Retinal pigment epithelial cell (primary cell): ENCODE data around the gene LCOR.
"Not testable (repeated sequence)": the region's sequence is repeated elsewhere in the genome, so short reads cannot be mapped to it uniquely, and the experiment has no call there.

Source experiments
- DNase-seq: peaks from one replicate; pipeline ENCODE4 v3.0.0-alpha.2; 2010; ENCODE audit warnings: low read depth
- H3K4me3 ChIP-seq: 2 replicates; pipeline ENCODE4 v1.5.1; 2011; ENCODE audit warnings: mild to moderate bottlenecking, low read length, control low read depth, moderate library complexity
- CTCF ChIP-seq: conservative IDR thresholded peaks from 2 replicates; pipeline ENCODE4 v1.5.1; 2011; ENCODE audit warnings: low read depth, low read length, control low read depth, inconsistent platforms

Gene LCOR

DNA sequence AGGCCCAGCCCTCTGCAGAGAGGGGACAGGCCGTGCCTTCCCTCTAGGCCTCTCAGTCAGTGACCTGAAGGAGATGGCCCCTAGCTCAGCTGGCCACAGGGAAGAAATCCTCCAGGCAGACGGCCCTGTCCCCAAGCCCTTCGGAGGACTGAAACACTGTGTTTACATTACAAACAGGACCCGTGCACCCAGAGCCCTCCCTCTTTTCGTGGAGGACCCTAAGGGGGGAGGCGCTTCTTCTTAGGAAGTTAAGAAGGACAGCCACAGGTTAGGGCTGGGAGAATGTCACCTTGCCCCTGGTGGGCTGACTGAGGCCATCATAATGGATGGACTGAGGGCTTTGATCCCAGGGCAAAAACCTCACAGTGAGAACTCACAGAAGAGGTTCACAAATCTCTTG lies 198.8 kb downstream of the LCOR start:
- no peak for DNase-seq

DNA sequence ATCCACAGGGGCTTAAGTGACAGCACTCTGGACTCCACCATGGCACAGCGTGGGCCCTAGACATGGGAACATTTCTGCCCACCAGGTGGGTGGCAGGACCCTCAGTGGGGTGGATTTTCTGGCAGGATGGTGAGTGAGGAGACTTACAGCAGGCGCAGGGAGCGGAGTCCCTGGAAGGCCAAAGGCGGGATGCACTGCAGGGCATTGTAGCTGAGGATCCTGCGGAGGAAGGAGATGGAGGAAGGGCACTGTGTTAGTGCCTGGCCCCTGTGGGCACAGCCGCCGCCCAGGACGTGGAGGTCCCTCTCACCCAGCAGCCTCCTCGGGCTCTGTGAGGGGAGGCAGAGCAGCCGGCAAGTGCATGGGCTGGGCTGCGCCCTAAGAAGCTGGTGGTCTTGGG lies 199.4 kb downstream of the LCOR start:
- no peak for DNase-seq
- no peak for TF ChIP-seq CTCF
- H3K4me3 ChIP-seq: no peak overlapping the region

More for the DNA sequence above, 198.8 kb downstream of the LCOR start:
- no peak for TF ChIP-seq CTCF
- H3K4me3 ChIP-seq: no peak overlapping the region

DNA sequence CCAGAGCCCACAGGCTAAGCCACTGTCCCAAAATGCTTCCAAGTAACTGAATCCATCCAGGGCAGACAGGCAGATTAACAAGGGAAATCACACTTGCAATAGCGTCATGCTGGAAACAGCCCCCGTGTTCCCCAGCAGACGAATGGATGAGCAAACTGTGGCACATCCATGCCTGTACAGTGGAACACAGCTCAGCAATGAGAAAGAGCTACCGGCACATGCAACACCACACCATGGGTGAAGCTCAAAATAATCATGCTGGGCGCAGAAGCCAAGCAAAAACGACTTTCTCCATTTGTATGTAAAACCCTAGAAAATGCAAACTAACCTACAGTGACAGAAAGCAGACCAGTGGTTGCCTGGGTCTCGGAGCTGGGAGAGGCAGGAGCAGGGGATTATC lies 200.5 kb downstream of the LCOR start:
- DNase-seq: no peak
- H3K4me3 ChIP-seq: no peak overlapping the region
- TF ChIP-seq CTCF: no peak

- DNase-seq, H3K4me3 ChIP-seq: not testable (repeated sequence)
Measured at GRCh38 chr10:97033841-97034240, 201.7 kb downstream of the LCOR start.

GRCh38 chr10:97034301-97034700 lies 202.2 kb downstream of the LCOR start:
- H3K4me3 ChIP-seq: no peak overlapping the region
- no peak for TF ChIP-seq CTCF
- no peak for DNase-seq

DNA sequence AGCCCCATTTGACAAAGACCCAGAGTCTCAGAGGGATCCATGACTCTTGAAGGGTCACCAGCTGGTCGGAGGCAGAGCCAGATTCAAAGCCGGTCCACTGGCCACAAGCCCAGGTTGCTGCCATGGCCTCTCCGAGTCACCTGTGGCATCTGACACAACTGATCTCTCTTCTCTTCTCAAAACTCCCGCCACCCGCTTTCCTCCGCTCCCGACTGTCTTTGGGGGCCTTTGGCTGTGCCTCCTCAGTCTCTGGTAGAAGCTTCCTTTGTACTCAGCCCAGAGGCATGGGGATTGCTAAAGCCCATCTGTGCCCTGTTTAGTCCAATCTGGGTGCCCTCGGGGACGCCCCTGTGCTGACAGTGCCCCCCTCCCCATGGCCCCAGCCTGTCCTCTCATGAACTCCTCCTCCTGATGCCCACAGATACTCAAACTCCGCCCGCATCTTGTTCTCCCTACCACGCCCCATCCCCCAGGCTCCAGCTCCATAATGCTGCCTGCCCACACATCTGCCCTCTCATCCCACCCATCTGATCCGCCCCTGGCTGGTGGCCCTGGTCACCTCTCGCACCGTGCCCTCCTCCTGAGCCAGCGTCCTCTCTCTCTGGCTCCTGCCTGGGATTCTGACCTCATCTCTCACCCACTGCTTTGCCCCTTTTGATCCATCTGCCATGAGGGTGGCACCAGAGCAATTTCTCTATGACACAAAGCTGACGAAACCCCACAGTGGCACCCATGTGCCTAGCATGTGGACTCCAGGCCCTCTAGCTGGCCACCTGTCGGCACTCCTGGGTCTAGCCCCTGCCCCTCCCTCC lies 203.1 kb downstream of the LCOR start:
- no peak overlapping the region for H3K4me3 ChIP-seq
- TF ChIP-seq CTCF: no peak
- DNase-seq: no peak

- peak; percentile 91 for TF ChIP-seq CTCF
- no peak for DNase-seq
- H3K4me3 ChIP-seq: no peak overlapping the region
Measured at GRCh38 chr10:97037365-97038361, 205.6 kb downstream of the LCOR start.
